Caco-2 (cell line): ENCODE results near the gene GRIK3. TPM values are rescaled to one million over a fixed set of nuclear protein-coding genes. Genes with fewer than 3 reads are reported as not detected.

Experiments used
- BruUV-seq: library from RNA; stranded (reverse); fragments of 400-500 nt; replicated peaks from 2 replicates; lab custom pipeline; 2021; lab: Mats Ljungman, UMichigan
- CTCF ChIA-PET: fragments of 300-600 bp; sonication (Branson Sonifier 250); formaldehyde crosslinking; loops from one replicate; lab custom pipeline; 2022; ENCODE audit warnings: antibody characterized with exemption; lab: Charles Lee
- POLR2A ChIA-PET: fragments of 300-600 bp; sonication (Branson Sonifier 250); formaldehyde crosslinking; loops from one replicate; lab custom pipeline; 2022; ENCODE audit warnings: antibody characterized with exemption; lab: Charles Lee
- DNase-seq, 2 experiments: peaks; one replicate each; pipeline versions ENCODE4 v3.0.0 to v3.0.0-alpha.2; 2020 to 2022
- H3K27me3 ChIP-seq: replicated peaks from 2 replicates; pipeline ENCODE4 v1.6.0; 2011; ENCODE audit warnings: low read length; ENCODE audit not compliant: control insufficient read depth, insufficient read depth
- H3K36me3 ChIP-seq: 2 replicates; pipeline ENCODE4 v1.5.1; 2011; ENCODE audit warnings: low read length; ENCODE audit not compliant: control insufficient read depth, insufficient read depth
- H3K4me1 ChIP-seq: fragments of 250-450 bp; sonication (Bioruptor Pico); 2 replicates; pipeline ENCODE4 v1.5.1; 2020; ENCODE audit warnings: mild to moderate bottlenecking
- H3K4me3 ChIP-seq: 2 replicates; pipeline ENCODE4 v1.5.1; 2011; ENCODE audit warnings: low read depth, mild to moderate bottlenecking, control low read depth, low read length
- H3K9me3 ChIP-seq: fragments of 250-450 bp; sonication (Bioruptor Pico); 2 replicates; pipeline ENCODE4 v1.5.1; 2020; ENCODE audit warnings: mild to moderate bottlenecking, moderate library complexity
- H3K27ac Mint-ChIP-seq: one replicate; pipeline ENCODE4 v1.8.0; 2022; ENCODE audit warnings: mixed read lengths; ENCODE audit not compliant: unreplicated experiment
- H3K27me3 Mint-ChIP-seq: one replicate; pipeline ENCODE4 v1.8.0; 2022; ENCODE audit warnings: mixed read lengths; ENCODE audit not compliant: insufficient read depth, unreplicated experiment
- H3K36me3 Mint-ChIP-seq: one replicate; pipeline ENCODE4 v1.8.0; 2022; ENCODE audit warnings: mild to moderate bottlenecking, mixed read lengths; ENCODE audit not compliant: insufficient read depth, unreplicated experiment
- H3K4me1 Mint-ChIP-seq: one replicate; pipeline ENCODE4 v1.8.0; 2022; ENCODE audit warnings: low read depth, mixed read lengths; ENCODE audit not compliant: unreplicated experiment
- H3K4me3 Mint-ChIP-seq: one replicate; pipeline ENCODE4 v1.8.0; 2022; ENCODE audit warnings: mild to moderate bottlenecking, moderate library complexity, mixed read lengths; ENCODE audit not compliant: unreplicated experiment
- H3K9me3 Mint-ChIP-seq: one replicate; pipeline ENCODE4 v1.8.0; 2022; ENCODE audit warnings: mixed read lengths; ENCODE audit not compliant: unreplicated experiment
- CTCF ChIP-seq, 2 experiments: fragments of 200-600 bp in 1 of 2; IDR thresholded peaks; 1 replicate in 1 of 2; 2 replicates in 1 of 2; pipeline versions ENCODE4 v1.5.1 to v1.8.0; 2011 to 2022; ENCODE audit warnings: antibody characterized with exemption in 1 of 2, control low read depth in 1 of 2, inconsistent platforms in 1 of 2, low read depth in 1 of 2, low read length in 1 of 2, mild to moderate bottlenecking in 1 of 2, moderate library complexity in 1 of 2; ENCODE audit not compliant: insufficient read depth in 1 of 2, severe bottlenecking in 1 of 2, unreplicated experiment in 1 of 2
- intact Hi-C: fragments of 100-400 bp; cut with micrococcal nuclease; formaldehyde crosslinking; loops from one replicate; pipeline ENCODE4 v1.10.0; 2022; ENCODE audit not compliant: unreplicated experiment
- total RNA-seq: library from RNA; stranded (reverse); gene quantifications from 2 replicates; pipeline ENCODE4 v1.2.3, GENCODE V29; 2022

Gene GRIK3
- total RNA-seq, 1 experiment from 2014 or later = not detected

GRCh38 chr1:37052120-37052519 lies 17.8 kb upstream of the GRIK3 start:
- no peaks in the 10 kb centered on the region for H3K4me1 Mint-ChIP-seq
- intact Hi-C loops = no loop called here
- POLR2A ChIA-PET = no interaction called here

GRCh38 chr1:37051346-37051745 lies 17.0 kb upstream of the GRIK3 start:
- no peaks in the 10 kb centered on the region for H3K36me3 ChIP-seq
- Mint-ChIP-seq H3K4me1 (no peaks in the 10 kb centered on the region), H3K36me3 (no peaks in the 10 kb centered on the region), H3K9me3 (no peaks in the 10 kb centered on the region), H3K27me3 (peaks cover 4% of the 10 kb centered on the region), H3K27ac (no peak overlapping the region), H3K4me3 (no peak overlapping the region)
- H3K9me3 ChIP-seq = no peaks in the 10 kb centered on the region
- POLR2A ChIA-PET = no interaction called here
- TF ChIP-seq CTCF (IDR thresholded peaks at IDR 0.05; ENCODE audit: insufficient read depth in 1 of 2, low read depth in 1 of 2, low read length in 1 of 2, severe bottlenecking in 1 of 2, unreplicated experiment in 1 of 2) = no peak
- BruUV-seq = no TSS peak
- no peak for DNase-seq
- H3K4me3 ChIP-seq = no peak overlapping the region
- H3K27me3 ChIP-seq = no peaks in the 10 kb centered on the region
- CTCF ChIA-PET = no interaction called here
- intact Hi-C loops = no loop called here
- H3K4me1 ChIP-seq = no peaks in the 10 kb centered on the region

More at GRCh38 chr1:37052120-37052519, 17.8 kb upstream of the GRIK3 start:
- Mint-ChIP-seq H3K9me3 (no peaks in the 10 kb centered on the region), H3K27ac (no peak overlapping the region), H3K27me3 (peaks cover 4% of the 10 kb centered on the region), H3K36me3 (no peaks in the 10 kb centered on the region), H3K4me3 (no peak overlapping the region)
- CTCF ChIA-PET = no interaction called here
- no peaks in the 10 kb centered on the region for H3K9me3 ChIP-seq
- H3K27me3 ChIP-seq = no peaks in the 10 kb centered on the region
- H3K4me1 ChIP-seq = no peaks in the 10 kb centered on the region
- no peak overlapping the region for H3K4me3 ChIP-seq
- DNase-seq = no peak
- BruUV-seq = no TSS peak
- no peaks in the 10 kb centered on the region for H3K36me3 ChIP-seq
- no peak for TF ChIP-seq CTCF (IDR thresholded peaks at IDR 0.05; ENCODE audit: insufficient read depth in 1 of 2, low read depth in 1 of 2, low read length in 1 of 2, severe bottlenecking in 1 of 2, unreplicated experiment in 1 of 2)

- H3K4me3 Mint-ChIP-seq = no peak overlapping the region
- no peaks in the 10 kb centered on the region for H3K36me3 Mint-ChIP-seq
- H3K27me3 ChIP-seq = no peaks in the 10 kb centered on the region
- H3K36me3 ChIP-seq = no peaks in the 10 kb centered on the region
- ChIA-PET POLR2A (no interaction called here), CTCF (no interaction called here)
- no peaks in the 10 kb centered on the region for H3K4me1 Mint-ChIP-seq
- no peak overlapping the region for H3K4me3 ChIP-seq
- DNase-seq = no peak
- TF ChIP-seq CTCF (IDR thresholded peaks at IDR 0.05; ENCODE audit: insufficient read depth in 1 of 2, low read depth in 1 of 2, low read length in 1 of 2, severe bottlenecking in 1 of 2, unreplicated experiment in 1 of 2) = no peak
- H3K9me3 Mint-ChIP-seq = no peaks in the 10 kb centered on the region
- H3K27me3 Mint-ChIP-seq = peaks cover 12% of the 10 kb centered on the region
- intact Hi-C loops = no loop called here
- no peak overlapping the region for H3K27ac Mint-ChIP-seq
- BruUV-seq = no TSS peak
- no peaks in the 10 kb centered on the region for H3K4me1 ChIP-seq
- H3K9me3 ChIP-seq = no peaks in the 10 kb centered on the region
Measured at GRCh38 chr1:37047542-37047941, 13.2 kb upstream of the GRIK3 start.
